DOHH2 (cell line): ENCODE data around the gene SMAP1.
"Not testable (repeated sequence)": the region's sequence is repeated elsewhere in the genome, so short reads cannot be mapped to it uniquely, and the experiment has no call there.

Experiments used
- H3F3A ChIP-seq: fragments of 200-600 bp; sonication (generic), shearing (Covaris generic); 2 replicates; pipeline ENCODE4 v1.6.0; 2016; ENCODE audit warnings: antibody characterized with exemption, mild to moderate bottlenecking; ENCODE audit not compliant: control insufficient read depth, insufficient read depth
- H3K27ac ChIP-seq: fragments of 200-600 bp; sonication (generic); 2 replicates; pipeline ENCODE4 v1.5.1; 2014; ENCODE audit warnings: low read depth, mild to moderate bottlenecking, low read length, moderate library complexity
- H3K27me3 ChIP-seq: fragments of 200-600 bp; sonication (generic); 2 replicates; pipeline ENCODE4 v1.6.1; 2014; ENCODE audit warnings: mild to moderate bottlenecking, low read length, mixed read lengths; ENCODE audit not compliant: control insufficient read depth
- H3K36me3 ChIP-seq: fragments of 200-600 bp; sonication (generic); 2 replicates; pipeline ENCODE4 v1.6.1; 2014; ENCODE audit warnings: mild to moderate bottlenecking, low read length, moderate library complexity, mixed read lengths; ENCODE audit not compliant: control insufficient read depth
- H3K4me1 ChIP-seq: fragments of 200-600 bp; sonication (generic); 2 replicates; pipeline ENCODE4 v1.6.1; 2014; ENCODE audit warnings: mild to moderate bottlenecking, low read length, mixed read lengths; ENCODE audit not compliant: control insufficient read depth
- H3K4me2 ChIP-seq: fragments of 200-600 bp; sonication (generic); 2 replicates; pipeline ENCODE4 v1.6.0; 2014; ENCODE audit warnings: mild to moderate bottlenecking, low read length, moderate library complexity
- H3K4me3 ChIP-seq: fragments of 200-600 bp; sonication (generic); 2 replicates; pipeline ENCODE4 v1.5.1; 2014; ENCODE audit warnings: mild to moderate bottlenecking, low read length, mixed read lengths
- H3K79me2 ChIP-seq: fragments of 200-600 bp; sonication (generic); 2 replicates; pipeline ENCODE4 v1.6.1; 2014; ENCODE audit warnings: mild to moderate bottlenecking, low read length, mixed read lengths; ENCODE audit not compliant: control insufficient read depth
- H3K9me2 ChIP-seq: fragments of 200-600 bp; sonication (generic); replicated peaks from 2 replicates; pipeline ENCODE4 v1.6.1; 2014; ENCODE audit warnings: mild to moderate bottlenecking, low read length, mixed read lengths; ENCODE audit not compliant: control insufficient read depth
- H3K9me3 ChIP-seq: fragments of 200-600 bp; sonication (generic); 2 replicates; pipeline ENCODE4 v1.6.1; 2014; ENCODE audit warnings: antibody characterized with exemption, low read length, mixed read lengths; ENCODE audit not compliant: control insufficient read depth, insufficient read depth
- H4K20me1 ChIP-seq: fragments of 200-600 bp; sonication (generic); 2 replicates; pipeline ENCODE4 v1.6.0; 2014; ENCODE audit warnings: low read depth, mild to moderate bottlenecking, antibody characterized with exemption, low read length, moderate library complexity; ENCODE audit not compliant: control insufficient read depth, insufficient read depth
- EZH2phosphoT487 ChIP-seq: fragments of 200-600 bp; sonication (generic); IDR thresholded peaks from 2 replicates; pipeline ENCODE4 v1.6.1; 2017; ENCODE audit warnings: borderline replicate concordance, mild to moderate bottlenecking, antibody characterized with exemption, low read length, moderate library complexity, mixed read lengths
- TF ChIP-seq, protein P1 (sequence below): fragments of 200-600 bp; sonication (generic); IDR thresholded peaks from one replicate; pipeline ENCODE4 v1.5.1; 2014; ENCODE audit warnings: antibody characterized with exemption, mild to moderate bottlenecking, low read depth, low read length; ENCODE audit not compliant: poor library complexity, severe bottlenecking

The SMAP1 gene

DNA sequence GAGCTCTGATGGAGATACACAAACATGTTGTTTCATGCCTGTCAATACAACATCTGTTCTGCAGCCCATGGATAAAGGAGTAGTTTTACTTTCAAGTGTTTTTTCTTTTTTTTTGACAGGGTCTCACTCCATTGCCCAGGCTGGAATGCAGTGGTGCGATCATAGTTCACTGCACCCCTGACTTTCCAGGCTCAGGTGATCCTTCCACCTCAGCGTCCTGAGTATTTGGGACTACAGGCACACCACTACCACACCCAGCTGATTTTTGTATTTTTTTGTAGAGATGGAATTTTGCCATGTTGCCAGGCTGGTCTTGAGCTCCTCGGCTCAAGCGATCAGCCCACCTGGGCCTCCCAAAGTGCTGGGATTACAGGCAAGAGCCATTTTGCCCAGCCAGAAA lies 97.0 kb downstream of the SMAP1 start:
- Histone ChIP-seq H3K27ac (no peak overlapping the region), H3K4me1 (no peaks in the 10 kb centered on the region), H3K4me2 (no peak overlapping the region), H3K27me3 (no peaks in the 10 kb centered on the region), H3F3A (no peaks in the 10 kb centered on the region), H4K20me1 (no peaks in the 10 kb centered on the region), H3K4me3 (no peak overlapping the region), H3K79me2 (no peaks in the 10 kb centered on the region), H3K9me2 (no peaks in the 10 kb centered on the region), H3K9me3 (no peaks in the 10 kb centered on the region), H3K36me3 (no peaks in the 10 kb centered on the region)
- TF ChIP-seq, protein P1, sequence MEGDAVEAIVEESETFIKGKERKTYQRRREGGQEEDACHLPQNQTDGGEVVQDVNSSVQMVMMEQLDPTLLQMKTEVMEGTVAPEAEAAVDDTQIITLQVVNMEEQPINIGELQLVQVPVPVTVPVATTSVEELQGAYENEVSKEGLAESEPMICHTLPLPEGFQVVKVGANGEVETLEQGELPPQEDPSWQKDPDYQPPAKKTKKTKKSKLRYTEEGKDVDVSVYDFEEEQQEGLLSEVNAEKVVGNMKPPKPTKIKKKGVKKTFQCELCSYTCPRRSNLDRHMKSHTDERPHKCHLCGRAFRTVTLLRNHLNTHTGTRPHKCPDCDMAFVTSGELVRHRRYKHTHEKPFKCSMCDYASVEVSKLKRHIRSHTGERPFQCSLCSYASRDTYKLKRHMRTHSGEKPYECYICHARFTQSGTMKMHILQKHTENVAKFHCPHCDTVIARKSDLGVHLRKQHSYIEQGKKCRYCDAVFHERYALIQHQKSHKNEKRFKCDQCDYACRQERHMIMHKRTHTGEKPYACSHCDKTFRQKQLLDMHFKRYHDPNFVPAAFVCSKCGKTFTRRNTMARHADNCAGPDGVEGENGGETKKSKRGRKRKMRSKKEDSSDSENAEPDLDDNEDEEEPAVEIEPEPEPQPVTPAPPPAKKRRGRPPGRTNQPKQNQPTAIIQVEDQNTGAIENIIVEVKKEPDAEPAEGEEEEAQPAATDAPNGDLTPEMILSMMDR = no peak
- no peak for TF ChIP-seq EZH2phosphoT487

DNA sequence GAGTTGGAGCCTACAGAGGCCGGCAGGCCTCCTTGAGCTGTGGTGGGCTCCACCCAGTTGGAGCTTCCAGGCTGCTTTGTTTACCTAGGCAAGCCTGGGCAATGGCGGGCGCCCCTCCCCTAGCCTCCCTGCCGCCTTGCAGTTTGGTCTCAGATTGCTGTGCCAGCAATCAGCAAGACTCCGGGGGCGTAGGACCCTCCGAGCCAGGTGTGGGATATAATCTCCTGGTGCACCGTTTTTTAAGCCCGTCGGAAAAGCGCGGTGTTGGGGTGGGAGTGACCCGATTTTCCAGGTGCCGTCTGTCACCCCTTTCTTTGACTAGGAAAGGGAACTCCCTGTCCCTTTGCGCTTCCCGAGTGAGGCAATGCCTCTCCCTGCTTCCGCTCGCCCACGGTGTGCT lies 103.7 kb downstream of the SMAP1 start:
- H3K4me1 ChIP-seq, H3K36me3 ChIP-seq, H3K79me2 ChIP-seq, H3K27me3 ChIP-seq, H3K9me3 ChIP-seq, H3K9me2 ChIP-seq, H3K4me2 ChIP-seq, H3F3A ChIP-seq, H3K27ac ChIP-seq, H3K4me3 ChIP-seq, H4K20me1 ChIP-seq: not testable (repeated sequence)

DNA sequence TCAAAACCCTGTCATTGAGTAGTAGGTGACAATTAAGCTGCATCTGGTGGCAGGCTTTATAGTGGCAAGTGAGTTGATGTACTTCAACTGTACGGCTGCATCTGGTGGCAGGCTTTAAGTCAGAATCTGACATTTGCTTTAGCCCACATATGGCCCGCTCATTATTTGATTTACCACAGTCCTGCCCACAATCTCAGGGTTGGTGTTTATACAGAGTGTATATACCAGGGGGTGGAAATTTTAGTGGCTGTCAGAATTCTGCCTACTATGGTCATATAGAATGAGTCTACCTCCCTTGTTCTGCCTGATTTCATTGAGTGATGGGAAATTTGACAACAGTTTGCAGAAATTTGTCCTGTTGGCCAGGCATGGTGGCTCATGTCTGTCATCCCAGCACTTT lies 112.3 kb downstream of the SMAP1 start:
- Histone ChIP-seq H3K9me2 (no peaks in the 10 kb centered on the region), H3K4me3 (no peak overlapping the region), H3K79me2 (no peaks in the 10 kb centered on the region), H3K4me2 (no peak overlapping the region), H3K36me3 (no peaks in the 10 kb centered on the region), H3F3A (no peaks in the 10 kb centered on the region), H3K27ac (no peak overlapping the region), H3K27me3 (no peaks in the 10 kb centered on the region), H3K9me3 (no peaks in the 10 kb centered on the region; the same call in 1 of the 2 replicates), H4K20me1 (no peaks in the 10 kb centered on the region), H3K4me1 (no peaks in the 10 kb centered on the region)
- TF ChIP-seq EZH2phosphoT487 = no peak
- TF ChIP-seq, protein P1 = no peak

DNA sequence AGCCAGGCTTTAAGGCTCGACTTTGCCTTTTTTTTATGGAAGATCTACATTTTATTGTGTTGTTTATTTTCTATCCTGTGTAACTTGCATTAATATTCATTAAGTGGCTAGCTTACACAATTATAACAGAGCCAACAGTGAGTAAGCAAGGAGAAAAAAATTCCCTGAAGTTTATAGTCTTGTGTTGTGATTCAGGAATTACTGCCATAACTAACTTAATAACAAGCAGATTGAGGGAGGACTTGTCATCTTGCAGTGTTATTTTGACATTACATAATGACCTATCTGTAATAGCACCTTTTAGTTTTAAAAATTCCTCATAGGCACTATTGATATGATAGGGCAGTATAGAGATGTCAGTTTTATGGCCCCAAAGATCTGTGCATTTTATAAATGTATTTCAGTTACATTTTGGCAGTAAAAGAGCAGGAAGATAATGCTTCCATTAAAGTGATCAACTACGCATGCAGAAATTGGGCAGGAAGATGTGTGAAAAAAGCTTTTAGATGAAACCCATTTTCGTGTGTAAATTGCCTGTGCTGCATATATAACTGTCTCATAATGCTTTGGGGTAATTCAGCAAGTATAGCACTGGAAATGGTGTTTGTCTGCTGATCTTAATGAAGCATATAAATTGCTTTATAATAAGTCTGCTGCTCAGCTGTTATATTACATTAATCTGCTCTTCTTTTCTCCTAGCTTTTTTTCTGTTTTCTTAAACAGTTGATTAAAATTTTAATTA lies 123.0 kb downstream of the SMAP1 start:
- no peaks in the 10 kb centered on the region for H3K36me3 ChIP-seq
- TF ChIP-seq, protein P1 = no peak
- TF ChIP-seq EZH2phosphoT487 = no peak

More for the DNA sequence above, 123.0 kb downstream of the SMAP1 start:
- Histone ChIP-seq H3K79me2 (no peaks in the 10 kb centered on the region), H4K20me1 (no peaks in the 10 kb centered on the region), H3F3A (no peaks in the 10 kb centered on the region), H3K4me2 (no peak overlapping the region), H3K9me3 (no peaks in the 10 kb centered on the region), H3K27ac (no peak overlapping the region), H3K27me3 (no peaks in the 10 kb centered on the region), H3K4me3 (no peak overlapping the region), H3K9me2 (no peaks in the 10 kb centered on the region), H3K4me1 (no peaks in the 10 kb centered on the region)
